OCI-LY1 (cell line): ENCODE measurements around the gene CMTM5.

Experiments used
- CTCF ChIP-seq: fragments of 200-600 bp; sonication (generic), shearing (Covaris generic); IDR thresholded peaks from 2 replicates; pipeline ENCODE4 v1.5.1; 2017; ENCODE audit warnings: mild to moderate bottlenecking, antibody characterized with exemption, low read length, moderate library complexity, mixed read lengths
- EZH2 ChIP-seq: fragments of 200-600 bp; sonication (generic), shearing (Covaris generic); IDR thresholded peaks from 2 replicates; pipeline ENCODE4 v1.8.0; 2017; ENCODE audit warnings: borderline replicate concordance, mixed run types, mild to moderate bottlenecking, antibody characterized with exemption, low read length, moderate library complexity, mixed read lengths

- TF ChIP-seq CTCF (no peak), EZH2 (no peak)
These were observed 1.2 kb upstream of the CMTM5 start for GRCh38 chr14:23375527-23376251.
